ENCODE results near the gene SLC28A1. TPM values are rescaled to one million over a fixed set of nuclear protein-coding genes. Genes with fewer than 3 reads are reported as not detected.

SLC28A1 gene
- not detected in 2 replicates for total RNA-seq

GRCh38 chr15:84883916-84884781, at the start of gene SLC28A1:
Gene SLC28A1, plus strand, starts transcription at chr15:84884662. Its CDS starts 3,099 bp downstream, at chr15:84887761.

GRCh38 chr15:84981711-84982300, 97.3 kb downstream of the SLC28A1 start, which contains the start of gene PDE8A:
Gene PDE8A, plus strand, starts transcription at chr15:84981856. Its CDS starts 307 bp downstream, at chr15:84982163.

Other genes with a start within 250 kb of the SLC28A1 start
- gene WDR73, start 230.4 kb upstream of the SLC28A1 start, total RNA-seq, result 22.0 and 23.8 TPM in 2 replicates
- gene NMB, start 226.5 kb upstream of the SLC28A1 start, total RNA-seq, result 1.8 and 2.4 TPM in 2 replicates
- gene SEC11A, start 168.5 kb upstream of the SLC28A1 start, total RNA-seq, result 296 and 301 TPM in 2 replicates
- gene ZNF592, start 136.1 kb upstream of the SLC28A1 start, total RNA-seq, result 1.8 and 3.1 TPM in 2 replicates
- gene ALPK3, start 67.3 kb upstream of the SLC28A1 start, total RNA-seq, result under 0.01 and 0.37 TPM in 2 replicates
- 27.9 and 31.0 TPM in 2 replicates for gene PDE8A, start 97.2 kb downstream of the SLC28A1 start, total RNA-seq

Measured in smooth muscle cell of bladder (primary cell).